ENCODE data around the gene PPP2R2B.
"Not testable (repeated sequence)": the region's sequence is repeated elsewhere in the genome, so short reads cannot be mapped to it uniquely, and the experiment has no call there.

DNA sequence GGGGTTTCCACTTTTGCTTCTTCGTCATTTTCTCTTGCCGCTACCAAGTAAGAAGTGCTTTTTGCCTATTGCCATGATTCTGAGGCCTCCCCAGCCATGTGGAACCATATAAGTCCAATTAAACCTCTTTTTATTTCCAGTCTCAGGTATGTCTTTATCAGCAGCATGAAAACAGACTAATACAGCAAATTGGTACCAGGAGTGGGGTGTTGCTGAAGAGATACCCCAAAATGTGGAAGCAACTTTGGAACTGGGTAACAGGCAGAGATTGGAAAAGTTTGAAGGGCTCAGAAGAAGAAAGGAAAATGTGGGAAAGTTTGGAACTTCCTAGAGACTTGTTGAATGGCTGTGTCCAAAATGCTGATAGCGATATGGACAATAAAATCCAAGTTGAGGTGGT lies 149.8 kb downstream of the PPP2R2B start:
- TF ChIP-seq, protein P1, sequence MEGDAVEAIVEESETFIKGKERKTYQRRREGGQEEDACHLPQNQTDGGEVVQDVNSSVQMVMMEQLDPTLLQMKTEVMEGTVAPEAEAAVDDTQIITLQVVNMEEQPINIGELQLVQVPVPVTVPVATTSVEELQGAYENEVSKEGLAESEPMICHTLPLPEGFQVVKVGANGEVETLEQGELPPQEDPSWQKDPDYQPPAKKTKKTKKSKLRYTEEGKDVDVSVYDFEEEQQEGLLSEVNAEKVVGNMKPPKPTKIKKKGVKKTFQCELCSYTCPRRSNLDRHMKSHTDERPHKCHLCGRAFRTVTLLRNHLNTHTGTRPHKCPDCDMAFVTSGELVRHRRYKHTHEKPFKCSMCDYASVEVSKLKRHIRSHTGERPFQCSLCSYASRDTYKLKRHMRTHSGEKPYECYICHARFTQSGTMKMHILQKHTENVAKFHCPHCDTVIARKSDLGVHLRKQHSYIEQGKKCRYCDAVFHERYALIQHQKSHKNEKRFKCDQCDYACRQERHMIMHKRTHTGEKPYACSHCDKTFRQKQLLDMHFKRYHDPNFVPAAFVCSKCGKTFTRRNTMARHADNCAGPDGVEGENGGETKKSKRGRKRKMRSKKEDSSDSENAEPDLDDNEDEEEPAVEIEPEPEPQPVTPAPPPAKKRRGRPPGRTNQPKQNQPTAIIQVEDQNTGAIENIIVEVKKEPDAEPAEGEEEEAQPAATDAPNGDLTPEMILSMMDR (conservative IDR thresholded peaks at IDR 0.05; ENCODE audit: low read depth, low read length), result not testable (repeated sequence)
- TF ChIP-seq EZH2 (IDR thresholded peaks at IDR 0.05; ENCODE audit: low read length, unreplicated experiment), result not testable (repeated sequence)

Data from PC-3 (cell line).